ENCODE data around the gene EXD3.

DNA sequence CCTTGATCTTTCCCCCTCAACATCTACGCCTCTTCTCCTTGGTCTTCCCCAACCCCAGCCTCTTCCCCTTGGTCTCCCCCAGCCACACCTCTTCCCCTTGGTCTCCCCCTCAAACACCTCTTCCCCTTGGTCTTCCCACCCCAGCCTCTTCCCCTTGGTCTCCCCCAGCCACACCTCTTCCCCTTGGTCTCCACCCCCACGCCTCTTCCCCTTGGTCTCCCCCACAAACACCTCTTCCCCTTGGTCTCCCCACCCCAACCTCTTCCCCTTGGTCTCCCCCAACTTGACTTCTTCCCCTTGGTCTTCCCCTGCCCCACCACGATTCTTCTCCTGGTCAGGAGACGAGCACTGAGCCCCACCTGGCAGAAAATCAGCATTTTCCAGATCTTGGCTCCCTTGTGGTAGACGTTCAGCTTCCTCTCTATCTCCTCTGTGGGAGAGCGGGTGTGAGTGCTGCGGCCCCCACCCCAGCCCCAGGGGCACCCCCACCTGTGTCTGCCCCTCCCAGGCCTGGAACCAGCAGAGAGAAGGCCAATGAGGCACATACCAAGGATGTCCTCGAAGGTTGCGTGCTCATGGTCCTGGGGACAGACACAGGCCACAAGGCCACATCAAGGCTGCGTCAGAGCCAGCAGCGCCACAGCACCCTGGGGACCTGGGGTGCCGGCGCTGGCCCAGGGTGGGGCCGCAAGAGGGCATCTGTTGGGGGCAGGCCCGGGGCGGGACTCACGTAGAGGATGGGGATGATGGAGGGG, 29.2 kb upstream of the EXD3 start:
- TF ChIP-seq, protein P1, sequence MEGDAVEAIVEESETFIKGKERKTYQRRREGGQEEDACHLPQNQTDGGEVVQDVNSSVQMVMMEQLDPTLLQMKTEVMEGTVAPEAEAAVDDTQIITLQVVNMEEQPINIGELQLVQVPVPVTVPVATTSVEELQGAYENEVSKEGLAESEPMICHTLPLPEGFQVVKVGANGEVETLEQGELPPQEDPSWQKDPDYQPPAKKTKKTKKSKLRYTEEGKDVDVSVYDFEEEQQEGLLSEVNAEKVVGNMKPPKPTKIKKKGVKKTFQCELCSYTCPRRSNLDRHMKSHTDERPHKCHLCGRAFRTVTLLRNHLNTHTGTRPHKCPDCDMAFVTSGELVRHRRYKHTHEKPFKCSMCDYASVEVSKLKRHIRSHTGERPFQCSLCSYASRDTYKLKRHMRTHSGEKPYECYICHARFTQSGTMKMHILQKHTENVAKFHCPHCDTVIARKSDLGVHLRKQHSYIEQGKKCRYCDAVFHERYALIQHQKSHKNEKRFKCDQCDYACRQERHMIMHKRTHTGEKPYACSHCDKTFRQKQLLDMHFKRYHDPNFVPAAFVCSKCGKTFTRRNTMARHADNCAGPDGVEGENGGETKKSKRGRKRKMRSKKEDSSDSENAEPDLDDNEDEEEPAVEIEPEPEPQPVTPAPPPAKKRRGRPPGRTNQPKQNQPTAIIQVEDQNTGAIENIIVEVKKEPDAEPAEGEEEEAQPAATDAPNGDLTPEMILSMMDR (IDR thresholded peaks at IDR 0.05): no peak
- TF ChIP-seq POLR2A (IDR thresholded peaks at IDR 0.05; ENCODE audit: low read depth) (no peak), POLR2AphosphoS5 (IDR thresholded peaks at IDR 0.05) (no peak), EP300 (IDR thresholded peaks at IDR 0.05) (no peak)

Measured in esophagus muscularis mucosa (tissue), 4 donors.